ENCODE results near the gene UBE2R2.

Gene UBE2R2

GRCh38 chr9:33856247-33856646, 39.3 kb downstream of the UBE2R2 start:
- Histone ChIP-seq H3K79me2 (ENCODE audit: insufficient read depth, low read length) (peaks cover 98% of the 10 kb centered on the region), H2AFZ (ENCODE audit: low read depth, low read length) (no peak overlapping the region), H4K20me1 (ENCODE audit: insufficient read depth, low read length) (peaks cover 71% of the 10 kb centered on the region), H3K36me3 (ENCODE audit: insufficient read depth, low read length) (peaks cover 9% of the 10 kb centered on the region; the same call in 1 of the 2 replicates), H3K27ac (ENCODE audit: low read length) (no peak overlapping the region), H3K27me3 (ENCODE audit: insufficient read depth, low read length, poor library complexity) (no peaks in the 10 kb centered on the region), H3K9me3 (ENCODE audit: insufficient read depth, low read length, severe bottlenecking) (no peaks in the 10 kb centered on the region), H3K4me1 (ENCODE audit: insufficient read depth, low read length) (no peaks in the 10 kb centered on the region), H3K9ac (ENCODE audit: low read depth, low read length) (no peak overlapping the region), H3K4me2 (ENCODE audit: insufficient read depth, low read length) (no peak overlapping the region), H3K4me3 (ENCODE audit: low read depth in 1 of 2, low read length in 2 of 2) (no peak overlapping the region)
- ATAC-seq (ENCODE audit: insufficient read depth, low read depth) (no peak), DNase-seq (no peak)
- TF ChIP-seq EZH2 (IDR thresholded peaks at IDR 0.05; ENCODE audit: borderline replicate concordance, low read depth, low read length, severe bottlenecking) (no peak), CTCF (IDR thresholded peaks at IDR 0.05; ENCODE audit: borderline replicate concordance, extremely low read depth, low read length, poor library complexity, severe bottlenecking) (no peak)

- Histone ChIP-seq H4K20me1 (ENCODE audit: insufficient read depth, low read length) (peaks cover 61% of the 10 kb centered on the region), H3K4me2 (ENCODE audit: insufficient read depth, low read length) (no peak overlapping the region), H3K36me3 (ENCODE audit: insufficient read depth, low read length) (peaks cover 7% of the 10 kb centered on the region; the same call in 1 of the 2 replicates), H3K27ac (ENCODE audit: low read length) (no peak overlapping the region), H3K9me3 (ENCODE audit: insufficient read depth, low read length, severe bottlenecking) (no peaks in the 10 kb centered on the region), H3K9ac (ENCODE audit: low read depth, low read length) (no peak overlapping the region), H3K4me3 (ENCODE audit: low read depth in 1 of 2, low read length in 2 of 2) (no peak overlapping the region), H2AFZ (ENCODE audit: low read depth, low read length) (no peak overlapping the region), H3K4me1 (ENCODE audit: insufficient read depth, low read length) (no peaks in the 10 kb centered on the region), H3K27me3 (ENCODE audit: insufficient read depth, low read length, poor library complexity) (no peaks in the 10 kb centered on the region), H3K79me2 (ENCODE audit: insufficient read depth, low read length) (peaks cover 98% of the 10 kb centered on the region)
- DNase-seq (no peak), ATAC-seq (ENCODE audit: insufficient read depth, low read depth) (no peak)
- TF ChIP-seq EZH2 (IDR thresholded peaks at IDR 0.05; ENCODE audit: borderline replicate concordance, low read depth, low read length, severe bottlenecking), result no peak
- no peak for TF ChIP-seq CTCF (IDR thresholded peaks at IDR 0.05; ENCODE audit: borderline replicate concordance, extremely low read depth, low read length, poor library complexity, severe bottlenecking)
Measured at GRCh38 chr9:33858423-33858822, 41.5 kb downstream of the UBE2R2 start.

- no peak overlapping the region for H3K9ac ChIP-seq (ENCODE audit: low read depth, low read length)
- no peak for DNase-seq
- peaks cover 53% of the 10 kb centered on the region for H4K20me1 ChIP-seq (ENCODE audit: insufficient read depth, low read length)
- no peak overlapping the region for H3K4me3 ChIP-seq (ENCODE audit: low read depth in 1 of 2, low read length in 2 of 2)
- H3K9me3 ChIP-seq (ENCODE audit: insufficient read depth, low read length, severe bottlenecking), result no peaks in the 10 kb centered on the region
- peaks cover 13% of the 10 kb centered on the region; the same call in 1 of the 2 replicates for H3K36me3 ChIP-seq (ENCODE audit: insufficient read depth, low read length)
- no peak overlapping the region for H2AFZ ChIP-seq (ENCODE audit: low read depth, low read length)
- TF ChIP-seq EZH2 (IDR thresholded peaks at IDR 0.05; ENCODE audit: borderline replicate concordance, low read depth, low read length, severe bottlenecking) (no peak), CTCF (IDR thresholded peaks at IDR 0.05; ENCODE audit: borderline replicate concordance, extremely low read depth, low read length, poor library complexity, severe bottlenecking) (peak; percentile 11)
- H3K4me1 ChIP-seq (ENCODE audit: insufficient read depth, low read length), result no peaks in the 10 kb centered on the region
- H3K4me2 ChIP-seq (ENCODE audit: insufficient read depth, low read length), result no peak overlapping the region
- ATAC-seq (ENCODE audit: insufficient read depth, low read depth), result no peak
- peaks cover 97% of the 10 kb centered on the region for H3K79me2 ChIP-seq (ENCODE audit: insufficient read depth, low read length)
- H3K27me3 ChIP-seq (ENCODE audit: insufficient read depth, low read length, poor library complexity), result no peaks in the 10 kb centered on the region
- H3K27ac ChIP-seq (ENCODE audit: low read length), result no peak overlapping the region
Measured at GRCh38 chr9:33860200-33860871, 43.4 kb downstream of the UBE2R2 start.
